Subcutaneous adipose tissue (tissue), 4 donors: ENCODE results near the gene MARS1. TPM values are rescaled to one million over a fixed set of nuclear protein-coding genes. Genes with fewer than 3 reads are reported as not detected.

Experiments used
- total RNA-seq, 4 donors: library from RNA; depleted of rRNA; stranded (reverse); fragments of >200 nt; gene quantifications; one replicate each; pipeline ENCODE4 v1.1.0, GENCODE V29; 2016
- TF ChIP-seq, protein P1 (sequence below): fragments of 450-650 bp; IDR thresholded peaks from one replicate; pipeline ENCODE4 v1.5.1; 2016; ENCODE audit warnings: low read depth, mild to moderate bottlenecking, control low read depth, antibody characterized with exemption, moderate library complexity

The MARS1 gene
- total RNA-seq, 4 donors from 2014 or later, result 43.4 to 86.9 (median 47.5) TPM

DNA sequence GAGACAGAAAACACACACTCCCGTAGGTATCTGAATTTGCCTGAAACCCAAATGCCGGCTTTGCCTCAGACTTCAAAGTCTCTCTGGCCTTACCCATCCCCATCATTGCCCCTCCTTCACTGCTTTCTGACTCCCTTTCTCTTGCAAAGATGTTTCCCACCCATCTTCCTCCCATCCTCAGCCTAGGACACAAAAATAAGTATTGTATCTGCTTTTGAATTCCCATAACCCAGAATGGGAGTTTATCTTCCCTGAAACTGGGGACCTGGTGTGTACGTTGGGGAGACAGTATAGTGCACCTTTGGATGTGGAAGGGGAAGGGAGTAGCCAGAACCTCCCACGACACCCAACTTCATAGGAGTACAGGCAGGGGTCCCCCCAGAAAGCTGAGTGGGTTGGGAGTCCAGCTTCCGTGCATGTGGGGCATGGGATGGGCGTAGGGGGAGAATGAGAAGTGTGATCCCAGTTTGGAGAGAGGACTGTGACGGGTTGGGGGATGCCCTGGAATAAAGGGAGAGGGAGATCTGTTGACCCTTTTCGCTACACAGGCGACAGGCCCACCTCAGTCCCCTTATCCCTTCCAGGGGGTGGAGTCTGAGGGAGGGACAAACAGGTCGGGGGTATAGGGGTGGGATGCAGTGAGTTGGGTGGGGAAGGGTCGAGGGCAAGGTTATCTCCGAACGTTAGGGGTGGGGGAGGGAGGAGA lies 61.5 kb downstream of the MARS1 start:
- TF ChIP-seq, protein P1, sequence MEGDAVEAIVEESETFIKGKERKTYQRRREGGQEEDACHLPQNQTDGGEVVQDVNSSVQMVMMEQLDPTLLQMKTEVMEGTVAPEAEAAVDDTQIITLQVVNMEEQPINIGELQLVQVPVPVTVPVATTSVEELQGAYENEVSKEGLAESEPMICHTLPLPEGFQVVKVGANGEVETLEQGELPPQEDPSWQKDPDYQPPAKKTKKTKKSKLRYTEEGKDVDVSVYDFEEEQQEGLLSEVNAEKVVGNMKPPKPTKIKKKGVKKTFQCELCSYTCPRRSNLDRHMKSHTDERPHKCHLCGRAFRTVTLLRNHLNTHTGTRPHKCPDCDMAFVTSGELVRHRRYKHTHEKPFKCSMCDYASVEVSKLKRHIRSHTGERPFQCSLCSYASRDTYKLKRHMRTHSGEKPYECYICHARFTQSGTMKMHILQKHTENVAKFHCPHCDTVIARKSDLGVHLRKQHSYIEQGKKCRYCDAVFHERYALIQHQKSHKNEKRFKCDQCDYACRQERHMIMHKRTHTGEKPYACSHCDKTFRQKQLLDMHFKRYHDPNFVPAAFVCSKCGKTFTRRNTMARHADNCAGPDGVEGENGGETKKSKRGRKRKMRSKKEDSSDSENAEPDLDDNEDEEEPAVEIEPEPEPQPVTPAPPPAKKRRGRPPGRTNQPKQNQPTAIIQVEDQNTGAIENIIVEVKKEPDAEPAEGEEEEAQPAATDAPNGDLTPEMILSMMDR, result no peak

DNA sequence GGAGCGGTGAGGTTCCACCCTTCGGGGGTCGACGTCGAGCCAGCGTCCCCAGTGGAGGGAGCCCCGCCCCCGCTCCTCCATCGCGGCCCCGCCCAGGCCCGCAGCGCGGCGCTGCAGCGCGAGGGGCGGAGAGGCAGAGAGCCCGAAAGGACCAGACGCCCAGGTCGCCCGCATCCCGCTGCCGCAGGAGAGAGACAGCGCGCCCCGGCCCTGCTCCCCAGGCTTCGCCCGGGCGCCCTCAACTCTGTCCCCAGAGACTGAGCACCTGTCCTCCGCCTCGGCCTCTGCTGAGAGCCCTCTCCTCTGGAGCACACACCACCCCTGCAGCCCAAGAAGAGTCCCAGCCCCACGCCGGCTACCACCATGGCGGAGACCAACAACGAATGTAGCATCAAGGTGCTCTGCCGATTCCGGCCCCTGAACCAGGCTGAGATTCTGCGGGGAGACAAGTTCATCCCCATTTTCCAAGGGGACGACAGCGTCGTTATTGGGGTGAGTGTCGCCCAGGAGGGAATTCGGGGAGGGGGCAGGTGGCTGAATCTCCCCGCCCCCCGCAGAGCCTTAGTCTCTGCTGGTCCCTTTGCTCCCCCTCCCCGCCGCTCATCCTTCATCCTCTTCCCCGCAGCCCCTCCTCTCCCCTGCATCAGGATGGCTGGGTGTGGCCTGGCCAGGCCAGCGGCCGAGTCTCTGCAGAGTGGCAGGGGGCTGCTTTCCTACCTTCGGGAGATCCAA lies 62.2 kb downstream of the MARS1 start, which contains the start of gene KIF5A:
Gene KIF5A (plus strand): TSS at position 136 of the 732 bp plus-strand sequence. CDS start 228 bp downstream, at position 364.
- TF ChIP-seq, protein P1, result no peak

DNA sequence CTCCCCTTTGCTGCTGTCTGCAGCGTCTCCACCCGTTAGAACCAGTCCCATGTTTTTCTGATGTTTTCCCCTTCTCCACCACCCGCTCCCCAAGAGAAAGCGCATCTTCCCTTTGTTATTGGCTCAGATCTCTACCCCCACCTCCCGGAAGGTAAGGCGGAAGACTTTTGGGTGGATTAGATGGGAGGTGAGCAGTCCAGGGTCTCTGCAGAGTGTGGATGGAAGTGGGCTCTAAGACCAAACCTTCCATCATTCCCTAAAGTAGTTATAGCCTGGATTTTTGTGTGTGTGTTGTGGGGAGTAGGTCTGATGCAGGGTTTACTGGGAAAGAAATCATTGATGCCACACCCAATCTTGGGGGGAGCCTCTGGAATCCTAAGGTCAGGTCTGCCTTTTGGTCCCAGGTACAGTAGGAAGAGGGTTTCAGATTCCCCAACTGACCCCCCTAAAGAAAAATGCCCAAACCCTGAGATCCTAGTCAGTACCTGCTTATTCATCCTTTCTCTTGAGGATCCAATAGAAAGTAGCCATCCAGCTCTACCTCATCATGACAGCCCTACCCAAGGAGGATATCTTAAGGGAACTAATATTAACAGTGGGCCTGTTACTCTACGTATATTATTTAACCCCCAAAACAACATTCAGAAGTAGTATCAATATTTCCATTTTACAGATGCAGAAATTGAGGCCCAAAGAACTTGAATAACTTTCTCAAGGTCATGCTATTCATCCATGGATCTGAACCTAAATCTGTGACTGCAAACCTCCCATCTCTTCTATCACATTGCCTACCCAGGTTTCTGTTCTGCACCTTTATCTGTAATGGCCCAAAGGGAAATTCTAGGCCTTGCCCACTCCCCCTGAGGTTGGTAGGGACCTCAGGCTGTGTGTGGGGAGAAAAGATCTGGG lies 63.0 kb downstream of the MARS1 start:
- TF ChIP-seq, protein P1, result no peak

DNA sequence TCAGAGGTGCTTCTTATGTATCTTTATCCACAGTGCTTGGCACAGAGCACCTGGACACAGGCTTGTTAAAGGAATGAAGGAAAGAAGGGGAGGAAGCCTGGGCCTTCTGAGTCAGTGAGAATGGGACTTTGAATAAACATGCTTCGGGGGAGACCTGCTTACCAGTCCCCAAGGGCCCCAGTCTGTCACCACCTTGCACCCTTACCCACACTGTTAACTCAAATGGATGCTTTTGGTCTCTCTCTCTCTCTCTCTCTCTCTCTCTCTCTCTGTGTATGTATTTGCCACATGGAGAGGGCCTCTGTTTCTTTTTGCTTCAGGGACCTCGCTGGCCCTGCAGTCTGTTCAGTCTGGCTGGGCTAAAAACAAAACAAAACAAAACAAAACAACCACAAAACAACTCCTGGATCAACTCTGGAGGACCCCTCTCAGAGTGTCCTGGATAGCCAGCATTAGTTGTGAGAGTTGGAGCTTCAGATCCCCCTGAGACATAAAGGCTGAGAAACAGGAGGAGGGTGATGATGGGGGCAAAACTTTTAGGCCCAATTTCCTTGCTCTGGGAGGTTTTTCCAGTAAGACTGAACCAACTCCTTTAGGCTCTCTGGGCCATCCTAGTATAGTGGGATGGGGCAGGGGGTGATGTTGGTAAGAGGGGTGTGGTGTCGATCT lies 63.9 kb downstream of the MARS1 start:
- TF ChIP-seq, protein P1, result no peak

DNA sequence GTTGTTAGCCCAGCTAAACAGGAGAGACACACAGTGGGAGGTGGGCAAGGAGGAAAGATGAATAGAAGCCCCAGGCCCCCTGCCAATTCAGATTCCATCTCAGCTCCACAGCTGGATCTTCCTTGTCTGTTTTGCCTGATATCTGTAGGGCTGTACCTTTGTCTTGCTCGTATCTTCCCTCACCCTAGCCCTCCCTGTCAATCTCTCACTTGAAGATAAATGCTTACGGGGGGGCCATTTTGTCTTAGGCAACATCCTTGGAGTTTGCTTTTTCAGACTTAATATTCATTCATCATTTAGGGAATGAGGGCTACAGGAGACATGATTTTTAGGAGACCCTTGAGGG lies 64.4 kb downstream of the MARS1 start:
- TF ChIP-seq, protein P1, result no peak

DNA sequence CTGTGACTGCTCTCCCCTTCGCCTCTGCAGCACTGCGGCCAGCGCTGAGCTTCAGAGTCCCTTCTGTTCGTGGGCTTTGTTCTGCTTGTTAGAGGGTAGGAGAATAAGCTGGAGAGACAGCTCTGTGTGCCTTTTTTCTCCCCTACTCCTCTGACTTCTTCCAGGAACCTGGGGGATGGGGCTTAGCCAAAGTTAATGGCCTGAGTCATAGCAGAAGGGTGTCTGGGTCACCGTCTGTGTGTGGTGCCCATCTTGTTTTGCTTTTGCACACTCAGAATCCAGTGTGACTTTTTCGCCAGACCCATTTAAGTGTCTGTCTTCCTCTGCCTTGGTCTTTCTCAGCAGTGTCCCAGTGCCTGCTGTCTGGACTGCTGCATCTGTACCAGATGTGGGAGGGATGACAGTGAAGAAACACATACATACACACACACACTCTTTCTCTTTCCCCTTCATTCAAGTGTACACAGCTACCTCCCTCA lies 65.0 kb downstream of the MARS1 start:
- TF ChIP-seq, protein P1, result no peak
